Fibroblast of skin of right biceps (primary cell): ENCODE results near the gene PDE6B.

Experiments
- DNase-seq: peaks from one replicate; pipeline ENCODE4 v3.0.0-alpha.2; 2013

Gene PDE6B

GRCh38 chr4:708631-708933 lies 83.2 kb downstream of the PDE6B start:
- DNase-seq, result no peak

GRCh38 chr4:709348-709747 lies 84.0 kb downstream of the PDE6B start:
- DNase-seq, result no peak

GRCh38 chr4:710116-710515 lies 84.7 kb downstream of the PDE6B start:
- DNase-seq, result no peak

DNA sequence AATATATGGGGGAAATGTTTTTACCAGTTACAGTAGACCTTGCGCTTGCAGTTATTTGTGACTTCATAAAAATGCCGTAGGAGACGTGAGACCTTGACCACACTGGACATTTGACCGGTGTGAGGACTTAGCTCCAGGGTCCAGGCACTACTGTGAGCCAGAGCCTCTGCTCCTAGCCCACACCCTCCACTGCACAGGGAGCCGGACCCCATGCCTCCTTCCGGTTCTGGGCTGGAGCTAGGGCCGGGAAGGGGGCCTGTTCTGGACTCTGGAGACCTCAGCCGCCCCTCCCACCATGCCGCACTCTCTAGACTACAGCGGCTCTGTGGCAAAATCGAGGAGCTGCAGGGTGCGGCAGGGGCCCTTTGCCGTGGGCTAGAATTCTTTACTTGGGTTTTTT lies 85.5 kb downstream of the PDE6B start:
- DNase-seq, result no peak

DNA sequence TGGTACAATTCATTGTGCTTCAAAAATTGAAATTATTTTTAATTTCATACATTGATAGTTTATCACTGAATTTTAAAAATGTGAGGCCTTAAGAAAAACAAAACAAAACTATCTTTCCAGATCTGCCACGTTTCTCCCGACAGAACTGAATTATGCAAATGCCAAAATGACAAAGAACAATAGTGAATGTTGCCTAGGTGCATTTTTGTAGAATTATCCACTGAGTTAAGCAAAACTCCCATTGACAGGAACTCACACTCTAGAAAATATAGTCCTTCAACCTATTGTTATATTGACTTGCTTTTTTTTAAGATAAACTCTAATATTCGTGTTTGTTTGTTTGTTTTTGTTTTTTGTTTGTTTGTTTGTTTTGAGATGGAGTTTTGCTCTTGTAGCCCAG lies 86.7 kb downstream of the PDE6B start:
- no peak for DNase-seq

DNA sequence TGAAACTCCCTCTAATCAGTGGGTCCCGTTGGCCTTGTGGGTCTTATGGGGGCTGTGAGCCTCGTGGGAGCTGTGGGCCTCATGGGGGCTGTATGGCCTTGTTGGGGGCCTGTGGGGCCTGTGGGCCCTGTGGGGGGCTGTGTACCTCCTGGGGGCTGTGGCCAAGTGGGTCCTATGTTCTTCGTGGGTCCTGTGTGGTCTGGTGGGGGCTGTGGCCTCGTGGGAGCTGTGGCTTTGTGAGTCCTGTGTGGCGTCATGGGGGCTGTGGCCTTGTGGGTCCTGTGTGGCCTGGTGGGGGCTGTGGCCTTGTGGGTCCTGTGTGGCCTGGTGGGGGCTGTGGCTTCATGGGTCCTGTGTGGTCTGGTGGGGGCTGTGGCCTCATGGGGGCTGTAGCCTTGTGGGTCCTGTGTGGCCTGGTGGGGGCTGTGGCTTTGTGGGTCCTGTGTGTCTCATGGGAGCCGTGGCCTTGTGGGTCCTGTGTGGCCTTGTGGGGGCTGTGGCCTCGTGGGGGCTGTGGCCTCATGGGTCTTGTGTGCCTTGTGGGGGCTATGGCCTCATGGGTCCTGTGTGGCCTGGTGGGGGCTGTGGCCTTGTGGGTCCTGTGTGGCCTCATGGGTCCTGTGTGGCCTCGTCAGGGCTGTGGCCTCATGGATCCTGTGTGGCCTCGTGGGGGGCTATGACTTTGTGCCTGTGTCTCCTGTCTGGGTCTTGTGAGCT lies 87.7 kb downstream of the PDE6B start:
- no peak for DNase-seq

GRCh38 chr4:714087-714486 lies 88.7 kb downstream of the PDE6B start:
- DNase-seq, result no peak

DNA sequence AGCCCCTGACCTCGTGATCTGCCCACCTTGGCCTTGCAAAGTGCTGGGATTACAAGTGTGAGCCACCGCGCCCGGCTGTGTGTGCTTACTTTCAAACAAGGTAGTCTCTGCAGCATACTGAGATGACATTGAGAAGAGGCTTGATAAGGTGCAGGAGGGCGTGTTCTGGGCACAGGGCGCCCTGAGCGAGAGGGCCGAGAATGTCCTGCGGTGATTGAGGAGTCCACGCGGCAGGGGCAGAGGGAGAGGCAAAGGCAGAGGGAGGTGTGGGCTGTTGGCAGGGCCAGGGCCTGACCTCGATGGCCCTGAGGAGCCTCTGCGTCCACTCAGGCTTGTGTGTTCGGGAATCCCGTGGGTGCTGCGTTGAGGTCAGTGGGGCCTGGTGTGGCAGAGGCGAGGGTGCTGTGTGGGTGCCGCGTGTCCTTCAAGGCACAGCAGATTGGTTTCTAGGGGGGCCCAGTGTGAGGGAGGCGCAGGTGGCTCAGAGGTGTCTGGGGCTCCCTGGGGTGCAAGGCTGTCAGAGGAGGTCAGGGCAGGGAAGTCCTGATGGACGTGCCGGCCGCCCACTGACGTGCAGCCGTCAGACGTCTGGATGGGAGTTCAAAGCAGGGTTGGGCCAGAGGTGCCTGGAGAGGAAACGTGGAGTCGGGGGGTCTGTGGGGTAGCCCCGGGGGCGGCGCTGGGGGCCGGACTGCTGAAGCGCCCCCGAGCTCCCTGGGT lies 92.4 kb downstream of the PDE6B start:
- DNase-seq, result no peak

DNA sequence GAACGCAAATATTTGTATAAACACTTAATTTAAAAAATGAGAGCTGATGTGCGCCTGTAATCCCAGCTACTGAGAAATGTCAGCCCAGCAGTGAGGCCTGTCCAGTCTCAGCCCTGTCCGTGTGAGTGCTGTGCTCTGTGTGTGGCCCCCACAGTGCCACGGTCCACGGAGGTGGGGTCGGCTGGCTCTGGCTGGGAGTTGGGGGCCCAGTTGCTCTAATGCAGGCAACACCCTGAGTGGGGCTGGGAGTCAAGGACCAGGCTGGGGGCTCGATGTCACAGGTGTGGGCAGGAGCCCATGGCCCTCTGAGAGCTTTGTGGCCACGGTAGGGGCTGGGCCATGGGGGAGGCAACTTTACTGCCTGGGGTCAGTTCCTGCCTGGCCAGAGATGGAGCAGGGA lies 93.1 kb downstream of the PDE6B start:
- no peak for DNase-seq
